ENCODE data around the gene LYPD3. TPM values are rescaled to one million over a fixed set of nuclear protein-coding genes. Genes with fewer than 3 reads are reported as not detected.

Gene LYPD3
- total and polyA plus RNA-seq, 2 experiments from 2014 or later = 4.6 to 13.2 TPM

DNA sequence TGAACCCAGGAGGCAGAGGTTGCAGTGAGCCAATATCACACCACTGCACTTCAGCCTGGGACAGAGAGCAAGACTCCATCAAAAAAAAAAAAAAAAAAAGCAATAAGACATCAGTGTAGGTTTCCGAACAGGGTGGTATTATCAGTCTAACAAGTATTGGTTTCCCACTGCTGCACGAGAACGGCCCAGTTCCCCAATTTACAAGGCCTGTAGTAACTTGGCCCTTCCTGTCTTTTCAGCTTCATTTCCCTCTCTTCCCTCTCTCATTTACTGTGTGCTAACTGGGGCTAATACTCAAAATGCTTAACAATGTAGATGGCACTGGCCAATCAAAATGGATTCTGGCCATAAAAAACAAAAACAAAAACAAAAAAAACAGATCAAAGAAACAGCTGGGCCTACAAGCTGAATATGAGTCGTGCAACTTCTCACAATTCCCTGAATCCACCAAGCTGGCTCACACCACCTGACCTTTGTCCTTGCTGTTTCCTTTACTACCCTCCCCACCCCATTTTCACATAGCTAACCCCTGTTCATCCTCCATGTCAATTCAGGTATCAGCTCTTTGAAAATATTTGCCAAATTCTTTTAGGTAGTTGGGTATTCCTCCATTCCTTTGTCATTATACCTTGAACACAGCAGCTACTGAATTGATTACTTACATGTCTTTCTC is 48.3 kb downstream of the LYPD3 start:
- TF ChIP-seq EZH2phosphoT487 (IDR thresholded peaks at IDR 0.05; ENCODE audit: low read depth, severe bottlenecking, unreplicated experiment) = no peak
- no peak for TF ChIP-seq EZH2 (IDR thresholded peaks at IDR 0.05; ENCODE audit: borderline replicate concordance)
- TF ChIP-seq CTCF (IDR thresholded peaks at IDR 0.05; ENCODE audit: poor library complexity) = no peak
- H3K27me3 ChIP-seq = no peaks in the 10 kb centered on the region
- H3K9me2 ChIP-seq (replicated peaks; ENCODE audit: insufficient read depth) = no peaks in the 10 kb centered on the region
- no peak for DNase-seq (ENCODE audit: low spot score)
- no peak overlapping the region for H3K4me3 ChIP-seq
- no peaks in the 10 kb centered on the region for H3K79me2 ChIP-seq
- WGBS (ENCODE audit: low lambda C conversion rate, missing lambda C conversion rate) = 62% methylated on average over 4 of the region's 4 CpGs
- no peaks in the 10 kb centered on the region for H4K20me1 ChIP-seq (ENCODE audit: insufficient read depth, poor library complexity, severe bottlenecking)
- no peak overlapping the region for H3K4me2 ChIP-seq
- no peaks in the 10 kb centered on the region for H3K9me3 ChIP-seq (ENCODE audit: low read depth)
- no peaks in the 10 kb centered on the region for H3K36me3 ChIP-seq (replicated peaks; ENCODE audit: insufficient read depth, low read depth)
- peak overlapping the region; percentile 49 for H2AFZ ChIP-seq
- no peak overlapping the region for H3K27ac ChIP-seq
- no peaks in the 10 kb centered on the region for H3K4me1 ChIP-seq (ENCODE audit: insufficient read depth)

DNA sequence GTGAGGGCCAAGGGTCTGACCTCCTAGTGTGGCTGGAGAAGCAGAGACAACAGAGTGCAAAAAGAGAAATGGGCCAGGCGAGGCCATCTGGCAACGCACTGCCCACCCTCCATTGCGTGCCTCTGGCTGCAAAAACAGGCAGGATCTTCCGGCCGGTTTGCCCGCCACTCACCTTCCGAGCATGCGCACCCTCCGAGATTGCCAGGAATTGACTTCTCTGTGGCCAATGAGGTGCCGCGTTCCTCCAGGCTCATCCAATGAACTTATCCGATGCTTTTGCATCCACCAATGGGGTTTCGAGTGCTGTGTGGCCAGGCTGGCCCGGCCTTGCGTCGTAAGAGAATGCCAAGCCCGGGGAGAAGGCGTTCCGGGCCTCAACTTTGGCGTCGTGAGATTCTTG is 50.9 kb downstream of the LYPD3 start, which contains the start of gene TEX101:
Gene TEX101 (plus strand): TSS at position 337 of the 400 bp plus-strand sequence. CDS start 1,030 bp downstream, outside the sequence.
- Histone ChIP-seq H3K4me2 (no peak within 1 kb of the TSS), H3K36me3 (replicated peaks; ENCODE audit: insufficient read depth, low read depth) (no peaks in the 10 kb centered on the region), H4K20me1 (ENCODE audit: insufficient read depth, poor library complexity, severe bottlenecking) (no peaks in the 10 kb centered on the region), H3K4me3 (no peak within 1 kb of the TSS), H2AFZ (no peak within 1 kb of the TSS), H3K9me3 (ENCODE audit: low read depth) (no peaks in the 10 kb centered on the region), H3K27ac (no peak within 1 kb of the TSS), H3K27me3 (no peaks in the 10 kb centered on the region), H3K4me1 (ENCODE audit: insufficient read depth) (no peaks in the 10 kb centered on the region), H3K79me2 (no peaks in the 10 kb centered on the region), H3K9me2 (replicated peaks; ENCODE audit: insufficient read depth) (no peaks in the 10 kb centered on the region)
- 98% methylated on average over 21 of the region's 21 CpGs for WGBS (ENCODE audit: low lambda C conversion rate, missing lambda C conversion rate)
- TF ChIP-seq EZH2phosphoT487 (IDR thresholded peaks at IDR 0.05; ENCODE audit: low read depth, severe bottlenecking, unreplicated experiment) = no peak
- no peak for DNase-seq (ENCODE audit: low spot score)

GRCh38 chr19:43412441-43412840 is 53.0 kb downstream of the LYPD3 start:
- DNase-seq (ENCODE audit: low spot score) = no peak
- Histone ChIP-seq H3K79me2 (no peaks in the 10 kb centered on the region), H3K4me3 (no peak overlapping the region), H3K4me1 (ENCODE audit: insufficient read depth) (no peaks in the 10 kb centered on the region), H3K4me2 (no peak overlapping the region), H3K9me3 (ENCODE audit: low read depth) (no peaks in the 10 kb centered on the region), H4K20me1 (ENCODE audit: insufficient read depth, poor library complexity, severe bottlenecking) (no peaks in the 10 kb centered on the region), H3K9me2 (replicated peaks; ENCODE audit: insufficient read depth) (no peaks in the 10 kb centered on the region), H3K27ac (no peak overlapping the region), H2AFZ (no peak overlapping the region), H3K36me3 (replicated peaks; ENCODE audit: insufficient read depth, low read depth) (no peaks in the 10 kb centered on the region), H3K27me3 (no peaks in the 10 kb centered on the region)
- TF ChIP-seq CTCF (IDR thresholded peaks at IDR 0.05; ENCODE audit: poor library complexity) (no peak), EZH2 (IDR thresholded peaks at IDR 0.05; ENCODE audit: borderline replicate concordance) (no peak), EZH2phosphoT487 (IDR thresholded peaks at IDR 0.05; ENCODE audit: low read depth, severe bottlenecking, unreplicated experiment) (no peak)
- 80% methylated on average over 6 of the region's 6 CpGs for WGBS (ENCODE audit: low lambda C conversion rate, missing lambda C conversion rate)

Other genes with a start within 250 kb of the LYPD3 start
- gene PSG9, start 196.1 kb downstream of the LYPD3 start, total RNA-seq = 0.17 TPM in 1 of 2 replicates, not detected in the other
- gene PSG9, start 196.1 kb downstream of the LYPD3 start, polyA plus RNA-seq = not detected in 2 replicates
- 0.30 and 1.2 TPM in 2 replicates for gene CD177, start 111.9 kb downstream of the LYPD3 start, total RNA-seq
- 0.49 TPM in 1 of 2 replicates, not detected in the other for gene CD177, start 111.9 kb downstream of the LYPD3 start, polyA plus RNA-seq
- gene TEX101, start 50.7 kb downstream of the LYPD3 start, total RNA-seq = not detected in 2 replicates
- gene TEX101, start 50.7 kb downstream of the LYPD3 start, polyA plus RNA-seq = not detected in 2 replicates
- 22.2 and 24.9 TPM in 2 replicates for gene PHLDB3, start 39.1 kb upstream of the LYPD3 start, total RNA-seq
- gene PHLDB3, start 39.1 kb upstream of the LYPD3 start, polyA plus RNA-seq = 23.4 and 29.0 TPM in 2 replicates
- 42.1 and 49.9 TPM in 2 replicates for gene ETHE1, start 61.6 kb upstream of the LYPD3 start, total RNA-seq
- gene ETHE1, start 61.6 kb upstream of the LYPD3 start, polyA plus RNA-seq = 47.0 and 65.1 TPM in 2 replicates
- 0.84 TPM in 1 of 2 replicates, not detected in the other for gene ZNF575, start 67.6 kb upstream of the LYPD3 start, total RNA-seq
- gene ZNF575, start 67.6 kb upstream of the LYPD3 start, polyA plus RNA-seq = 3.1 and 6.8 TPM in 2 replicates
- 27.8 and 34.3 TPM in 2 replicates for gene XRCC1, start 109.9 kb upstream of the LYPD3 start, total RNA-seq
- gene XRCC1, start 109.9 kb upstream of the LYPD3 start, polyA plus RNA-seq = 27.3 and 27.8 TPM in 2 replicates
- gene PINLYP, start 110.2 kb upstream of the LYPD3 start, total RNA-seq = 4.7 and 11.4 TPM in 2 replicates
- 4.5 and 4.6 TPM in 2 replicates for gene PINLYP, start 110.2 kb upstream of the LYPD3 start, polyA plus RNA-seq
- gene IRGQ, start 130.5 kb upstream of the LYPD3 start, total RNA-seq = 26.0 and 26.2 TPM in 2 replicates
- gene IRGQ, start 130.5 kb upstream of the LYPD3 start, polyA plus RNA-seq = 9.6 and 14.4 TPM in 2 replicates
- 12.8 and 16.2 TPM in 2 replicates for gene ZNF576, start 131.0 kb upstream of the LYPD3 start, total RNA-seq
- gene ZNF576, start 131.0 kb upstream of the LYPD3 start, polyA plus RNA-seq = 16.1 and 18.1 TPM in 2 replicates
- 0.27 TPM in 1 of 2 replicates, not detected in the other for gene SRRM5, start 146.5 kb upstream of the LYPD3 start, total RNA-seq
- 0.24 and 0.79 TPM in 2 replicates for gene SRRM5, start 146.5 kb upstream of the LYPD3 start, polyA plus RNA-seq
- gene ZNF428, start 154.0 kb upstream of the LYPD3 start, total RNA-seq = 35.9 and 40.2 TPM in 2 replicates
- gene ZNF428, start 154.0 kb upstream of the LYPD3 start, polyA plus RNA-seq = 73.9 and 74.9 TPM in 2 replicates
- 22.7 and 24.4 TPM in 2 replicates for gene CADM4, start 174.2 kb upstream of the LYPD3 start, total RNA-seq
- gene CADM4, start 174.2 kb upstream of the LYPD3 start, polyA plus RNA-seq = 16.6 and 17.1 TPM in 2 replicates
- 25.0 and 28.0 TPM in 2 replicates for gene PLAUR, start 204.6 kb upstream of the LYPD3 start, total RNA-seq
- gene PLAUR, start 204.6 kb upstream of the LYPD3 start, polyA plus RNA-seq = 57.8 and 65.1 TPM in 2 replicates

Data from hepatocyte (in vitro differentiated cells).